ENCODE results near the gene HAAO.
"Not testable (repeated sequence)": the region's sequence is repeated elsewhere in the genome, so short reads cannot be mapped to it uniquely, and the experiment has no call there.

The HAAO gene

DNA sequence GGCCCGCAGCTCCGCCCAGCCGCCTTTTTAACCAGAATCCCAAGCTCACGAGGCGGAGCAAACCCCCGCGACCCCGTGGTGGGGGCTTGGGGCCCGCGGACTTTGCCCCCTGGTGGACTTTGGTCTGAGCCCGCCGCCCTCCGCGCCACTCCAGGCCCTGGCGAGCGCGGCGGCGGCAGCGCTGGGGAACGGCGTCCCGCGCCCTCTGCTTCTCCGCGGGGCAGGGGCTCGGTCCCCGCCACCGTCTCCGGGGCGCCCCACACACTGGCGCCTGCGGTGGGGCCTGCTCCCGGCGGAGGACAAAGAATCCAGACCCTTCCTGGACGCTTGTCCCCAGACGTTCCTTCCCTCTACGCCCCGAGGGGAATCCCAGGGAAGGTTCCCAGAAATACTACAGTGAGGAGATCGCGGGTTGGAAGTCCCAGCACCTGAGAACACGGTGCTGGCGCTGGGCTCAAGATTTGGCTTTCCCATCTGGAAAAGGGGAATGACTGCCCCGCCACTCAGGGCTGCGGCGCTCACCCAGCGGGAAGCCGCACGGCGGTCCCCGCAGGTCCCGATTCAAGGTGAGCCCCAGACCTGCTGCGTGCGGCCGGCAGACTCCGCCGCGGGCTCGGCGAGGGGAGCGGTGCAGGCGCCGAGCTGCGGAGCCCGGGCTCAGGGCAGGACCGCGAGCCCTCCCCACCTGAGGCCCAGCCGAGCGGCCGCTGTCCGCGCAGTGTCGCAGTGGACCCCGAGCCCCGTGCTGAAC is at the start of gene HAAO:
TSS of gene HAAO (minus strand) at position 1 of the 751 bp plus-strand sequence. CDS start 47 bp downstream, outside the sequence.
- no peak for DNase-seq

DNA sequence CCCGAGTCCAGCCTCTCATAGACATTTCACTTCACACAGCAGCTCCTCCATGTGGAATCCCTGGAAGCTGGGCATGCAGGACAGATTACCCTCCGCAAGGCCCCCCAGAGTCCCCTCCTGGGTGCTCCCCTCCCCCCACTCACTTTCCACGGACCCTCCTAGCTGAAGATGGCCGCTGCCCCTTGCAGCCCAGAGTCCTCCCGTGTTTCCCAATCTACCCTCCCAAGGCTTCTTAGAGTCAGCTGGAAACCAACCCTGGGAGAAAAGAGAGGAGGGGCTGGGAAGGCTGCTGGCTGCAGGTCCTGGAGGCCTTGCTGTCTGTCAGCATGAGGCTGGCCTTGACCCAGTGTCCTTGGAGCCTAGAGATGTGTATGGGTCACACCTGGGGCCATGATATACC is 49.0 kb upstream of the HAAO start:
- no peak for DNase-seq

- no peak for DNase-seq
Measured at GRCh38 chr2:42840760-42841159, 48.4 kb upstream of the HAAO start.

GRCh38 chr2:42839809-42840501 is 47.6 kb upstream of the HAAO start:
- no peak for DNase-seq

DNA sequence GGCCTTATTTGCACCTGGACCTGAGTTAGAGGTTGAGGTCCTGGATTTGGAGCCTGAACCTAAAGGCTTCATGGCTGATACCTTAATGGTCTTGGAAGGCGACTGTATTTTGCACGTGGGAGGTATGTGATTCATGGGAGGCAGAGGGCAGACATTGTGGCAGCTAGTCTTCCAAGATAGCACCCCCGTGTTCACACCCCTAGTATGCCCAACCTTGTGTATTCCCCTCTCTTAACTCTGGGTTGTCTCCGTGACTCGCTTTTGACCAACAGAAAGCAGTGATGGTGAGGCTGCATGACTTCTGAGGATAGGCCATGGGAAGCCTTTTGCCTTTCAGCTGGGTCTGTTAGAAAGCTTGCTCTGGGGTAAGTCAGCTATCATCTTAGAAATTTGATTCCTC is 45.8 kb upstream of the HAAO start:
- no peak for DNase-seq

GRCh38 chr2:42835577-42836371 is 43.4 kb upstream of the HAAO start:
- no peak for DNase-seq

GRCh38 chr2:42834161-42834560 is 41.8 kb upstream of the HAAO start:
- DNase-seq, result no peak

- DNase-seq, result no peak
Measured at GRCh38 chr2:42832289-42832634, 39.9 kb upstream of the HAAO start.

- DNase-seq, result not testable (repeated sequence)
Measured at GRCh38 chr2:42831575-42832288, 39.3 kb upstream of the HAAO start.

- no peak for DNase-seq
Measured at GRCh38 chr2:42830922-42831574, 38.7 kb upstream of the HAAO start.

GRCh38 chr2:42829671-42830440 is 37.5 kb upstream of the HAAO start:
- DNase-seq, result no peak

GRCh38 chr2:42828487-42829425 is 36.4 kb upstream of the HAAO start:
- DNase-seq, result peak; percentile 65 to 76

GRCh38 chr2:42827647-42828486 is 35.5 kb upstream of the HAAO start:
- DNase-seq, result peak; percentile 87 to 88

DNA sequence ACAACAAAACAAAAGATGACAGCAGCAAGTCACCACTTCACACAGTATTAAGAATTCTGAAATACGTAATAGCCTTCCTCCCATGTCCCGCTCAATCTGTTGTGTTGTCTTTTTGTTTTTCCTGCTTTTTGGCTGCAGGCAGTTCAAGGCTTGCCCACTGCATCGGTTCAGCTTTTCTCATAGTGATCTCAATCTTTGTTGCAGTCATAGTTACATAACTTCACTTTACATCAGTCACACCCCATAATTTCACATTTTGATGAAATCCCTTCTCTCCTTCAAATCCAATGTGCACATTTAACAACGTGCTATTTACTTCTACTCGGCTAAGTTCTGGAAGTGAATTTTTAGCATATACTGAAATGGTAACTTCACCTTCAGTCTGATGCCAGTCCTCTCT is 33.8 kb upstream of the HAAO start:
- no peak for DNase-seq

GRCh38 chr2:42824454-42824807 is 32.0 kb upstream of the HAAO start:
- DNase-seq, result no peak

DNA sequence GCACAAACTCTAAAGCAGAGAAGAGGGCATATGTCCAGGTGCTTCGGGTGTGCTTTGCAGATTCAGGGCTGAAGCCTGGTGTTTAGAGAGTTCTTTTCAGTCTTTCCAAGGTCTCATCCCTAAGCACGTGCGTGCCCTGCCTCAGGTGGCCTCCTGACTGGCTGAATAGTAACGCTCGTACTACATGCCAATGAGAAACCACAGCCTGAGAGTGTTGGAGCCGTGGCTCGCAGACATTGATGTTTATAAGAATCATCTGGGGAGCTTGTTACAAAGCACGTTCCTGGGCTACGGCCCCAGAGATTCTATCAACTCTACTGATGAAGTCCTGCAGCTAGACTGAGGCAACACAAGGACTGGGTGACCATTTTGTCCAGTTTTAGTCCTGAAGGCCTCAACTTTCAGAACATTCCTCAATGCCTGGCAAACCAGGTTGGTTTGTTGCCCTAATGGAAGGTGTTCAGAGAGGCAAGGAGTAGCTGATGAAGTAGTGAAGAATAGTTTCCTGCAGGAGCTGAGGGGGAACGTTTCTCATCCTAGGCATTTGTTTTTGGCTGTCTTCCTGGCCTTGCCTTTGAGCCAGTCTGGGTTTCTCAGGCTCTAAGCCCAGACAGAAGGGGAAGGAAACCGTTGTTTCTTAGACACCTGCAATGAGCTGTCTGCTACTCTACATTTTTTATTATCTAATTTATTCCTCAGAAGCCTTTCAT is 31.5 kb upstream of the HAAO start:
- DNase-seq, result no peak

- no peak for DNase-seq
Measured at GRCh38 chr2:42819160-42819559, 26.8 kb upstream of the HAAO start.

DNA sequence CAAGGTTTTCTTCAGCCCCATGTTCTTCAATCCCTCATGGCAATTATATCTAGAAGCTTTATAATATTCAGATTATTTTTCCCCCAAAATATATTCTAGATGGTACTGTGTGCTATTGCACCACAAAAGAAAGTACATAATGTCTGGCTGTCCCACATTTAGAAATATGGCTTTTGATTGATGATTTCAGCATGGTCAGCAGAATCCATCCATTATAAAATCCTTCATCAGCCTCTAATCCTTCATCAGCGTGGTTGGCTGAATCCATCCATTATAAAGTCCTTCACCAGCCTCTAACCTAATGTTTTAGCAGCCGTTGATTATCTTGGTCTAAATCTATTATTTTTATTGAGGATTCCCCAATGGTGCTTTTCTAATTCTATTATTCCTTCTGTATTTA is 23.3 kb upstream of the HAAO start:
- no peak for DNase-seq

DNA sequence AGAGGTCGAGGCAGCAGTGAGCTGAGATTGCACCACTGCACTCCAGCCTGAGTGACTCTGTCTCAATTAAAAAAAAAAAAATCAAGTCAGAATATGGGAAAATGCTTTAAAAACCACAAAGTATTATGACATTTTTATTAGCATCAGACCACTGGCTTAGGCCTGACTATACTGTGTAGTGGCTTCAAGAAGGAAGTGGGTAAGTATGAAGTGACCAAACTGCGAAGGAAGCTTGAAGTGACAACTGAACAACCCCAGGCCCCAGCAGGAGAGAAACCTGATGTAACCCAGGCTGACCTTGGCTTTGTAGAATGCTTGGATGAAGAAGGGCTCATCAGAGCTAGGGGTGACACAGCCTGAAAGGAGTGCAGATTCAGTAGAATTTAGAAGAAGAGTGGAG is 21.4 kb upstream of the HAAO start:
- DNase-seq, result no peak
